Esophagus squamous epithelium (tissue), 5 donors: ENCODE measurements around the gene VAMP1. TPM values are rescaled to one million over a fixed set of nuclear protein-coding genes. Genes with fewer than 3 reads are reported as not detected.

Experiments
- DNase-seq: peaks from one replicate; lab custom pipeline; 2025; lab: John Stamatoyannopoulos, UW
- H3K27ac ChIP-seq, 4 donors: fragments of 200-600 bp; sonication (generic); one replicate each; pipeline ENCODE4 v1.5.1; 2016 to 2019; ENCODE audit warnings: mild to moderate bottlenecking in 1 of 4
- H3K27me3 ChIP-seq, 4 donors: fragments of 200-600 bp; sonication (generic); 1 replicate in 3 of 4; 2 replicates in 1 of 4; pipeline versions ENCODE4 v1.5.1 to v1.6.0; 2017 to 2021; ENCODE audit warnings: antibody characterized with exemption in 1 of 4
- H3K36me3 ChIP-seq, 3 donors: fragments of 200-600 bp; sonication (generic); one replicate each; pipeline ENCODE4 v1.5.1; 2016 to 2019
- H3K4me1 ChIP-seq, 3 donors: fragments of 200-600 bp; sonication (generic); one replicate each; pipeline ENCODE4 v1.5.1; 2017 to 2019
- H3K4me3 ChIP-seq, 4 donors: fragments of 200-600 bp; sonication (generic); 1 replicate in 3 of 4; 2 replicates in 1 of 4; pipeline ENCODE4 v1.5.1; 2016 to 2019; ENCODE audit warnings: mild to moderate bottlenecking in 2 of 4, moderate library complexity in 1 of 4
- H3K9me3 ChIP-seq, 3 donors: fragments of 200-600 bp; sonication (generic); one replicate each; pipeline ENCODE4 v1.5.1; 2016 to 2019
- CTCF ChIP-seq, 6 experiments: fragments of 450-650 bp in 4 of 6; fragments of 200-600 bp in 2 of 6; sonication (generic) in 2 of 6; IDR thresholded peaks; one replicate each; pipeline ENCODE4 v1.5.1; 2016 to 2019; ENCODE audit warnings: antibody characterized with exemption in 6 of 6, mild to moderate bottlenecking in 4 of 6, moderate library complexity in 4 of 6
- POLR2A ChIP-seq, 4 donors: fragments of 450-650 bp; IDR thresholded peaks; one replicate each; pipeline ENCODE4 v1.6.1; 2017; ENCODE audit warnings: antibody characterized with exemption in 4 of 4, mild to moderate bottlenecking in 4 of 4, moderate library complexity in 3 of 4
- WGBS, 2 donors: methylation state at CpG; one replicate each; pipeline ENCODE4 v1.1.5; 2018; 5-methylcytosine and 5-hydroxymethylcytosine counted together
- intact Hi-C: fragments of 100-400 bp; cut with DNase I; formaldehyde crosslinking; loops from one replicate; pipeline ENCODE4 v1.15.0; 2022
- total RNA-seq, 4 donors: library from RNA; depleted of rRNA; stranded (reverse); fragments of >200 nt; gene quantifications; one replicate each; pipeline ENCODE4 v1.1.0, GENCODE V29; 2016
- donor health status: DM: yes; HTN: yes; CAD: no.

VAMP1 gene
- total RNA-seq, 4 donors from 2014 or later = 1.2 to 9.1 (median 5.1) TPM

DNA sequence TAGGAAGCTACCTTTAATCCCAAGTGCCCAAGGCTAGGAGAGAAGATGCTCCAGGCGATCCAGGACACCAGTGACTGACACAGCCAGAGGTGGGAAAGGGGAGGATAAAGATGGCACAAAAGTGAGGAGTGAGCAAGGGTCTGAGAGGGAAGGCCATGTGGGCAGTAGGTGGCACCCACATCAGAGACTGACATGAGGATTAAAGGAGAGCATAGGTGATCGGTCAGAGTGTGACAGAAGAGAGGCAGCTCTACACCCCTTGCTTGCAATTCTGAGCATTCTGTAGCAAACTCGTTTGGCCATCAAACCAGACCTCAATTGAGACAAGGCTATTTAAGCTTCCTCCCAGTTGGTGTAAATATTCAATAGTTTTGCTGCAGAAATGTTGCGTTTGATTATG is 26.4 kb downstream of the VAMP1 start:
- Histone ChIP-seq H3K36me3 (peaks cover 0 to 35% (median 0%) of the 10 kb centered on the region in 3 donors), H3K4me3 (no peak overlapping the region), H3K9me3 (no peaks in the 10 kb centered on the region), H3K4me1 (peaks cover 0 to 14% (median 0%) of the 10 kb centered on the region in 3 donors), H3K27ac (no peak overlapping the region), H3K27me3 (no peaks in the 10 kb centered on the region)
- WGBS, 2 donors = 61 to 72% methylated on average over 4 of the region's 4 CpGs
- intact Hi-C loops = no loop called here
- TF ChIP-seq CTCF (IDR thresholded peaks at IDR 0.05) (no peak), POLR2A (IDR thresholded peaks at IDR 0.05) (no peak)
- no peak for DNase-seq

- intact Hi-C loops = no loop called here
- TF ChIP-seq POLR2A (IDR thresholded peaks at IDR 0.05) = no peak
- no peak for TF ChIP-seq CTCF (IDR thresholded peaks at IDR 0.05)
- Histone ChIP-seq H3K36me3 (peaks cover 0 to 35% (median 0%) of the 10 kb centered on the region in 3 donors), H3K4me3 (no peak overlapping the region), H3K27me3 (no peaks in the 10 kb centered on the region), H3K27ac (no peak overlapping the region), H3K4me1 (peaks cover 0 to 14% (median 0%) of the 10 kb centered on the region in 3 donors), H3K9me3 (no peaks in the 10 kb centered on the region)
- 57 to 68% methylated on average over 4 to 9 of the region's 9 CpGs for WGBS, 2 donors
- DNase-seq = no peak
These were observed 27.0 kb downstream of the VAMP1 start for GRCh38 chr12:6443361-6443983.

DNA sequence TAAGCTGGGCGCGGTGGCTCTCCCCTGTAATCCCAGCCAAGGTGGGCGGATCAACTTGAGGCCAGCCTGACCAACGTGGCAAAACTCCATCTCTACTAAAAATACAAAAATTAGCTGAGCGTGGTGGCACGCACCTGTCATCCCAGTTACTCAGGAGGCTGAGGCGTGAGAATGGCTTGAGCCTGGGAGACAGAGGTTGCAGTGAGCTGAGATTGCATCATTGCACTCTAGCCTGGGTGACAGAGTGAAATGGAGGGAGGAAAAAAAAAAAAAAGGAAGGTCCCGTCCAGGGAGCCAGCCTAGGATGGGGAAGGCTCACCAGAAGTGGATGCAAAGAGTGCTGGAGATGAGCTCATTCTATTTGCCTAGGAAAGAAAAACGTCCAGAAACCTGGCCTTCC is 27.6 kb downstream of the VAMP1 start:
- Histone ChIP-seq H3K9me3 (no peaks in the 10 kb centered on the region), H3K36me3 (peaks cover 0 to 31% (median 0%) of the 10 kb centered on the region in 3 donors), H3K27ac (no peak overlapping the region), H3K27me3 (no peaks in the 10 kb centered on the region), H3K4me3 (no peak overlapping the region), H3K4me1 (peaks cover 0 to 10% (median 0%) of the 10 kb centered on the region in 3 donors)
- no peak for DNase-seq
- WGBS, 2 donors = 78 to 84% methylated on average over 8 of the region's 9 CpGs
- intact Hi-C loops = no loop called here
- TF ChIP-seq CTCF (IDR thresholded peaks at IDR 0.05) (no peak), POLR2A (IDR thresholded peaks at IDR 0.05) (no peak)

- Histone ChIP-seq H3K27ac (no peak overlapping the region), H3K4me3 (no peak overlapping the region), H3K9me3 (no peaks in the 10 kb centered on the region), H3K4me1 (no peaks in the 10 kb centered on the region), H3K36me3 (peaks cover 0 to 7% (median 0%) of the 10 kb centered on the region in 3 donors), H3K27me3 (no peaks in the 10 kb centered on the region)
- DNase-seq = no peak
- intact Hi-C loops = no loop called here
- TF ChIP-seq POLR2A (IDR thresholded peaks at IDR 0.05) (no peak), CTCF (IDR thresholded peaks at IDR 0.05) (no peak)
- whole genome bisulfite sequencing, 2 donors = 63 to 67% methylated on average over 1 of the region's 1 CpG
These were observed 30.1 kb downstream of the VAMP1 start for GRCh38 chr12:6440391-6440790.

DNA sequence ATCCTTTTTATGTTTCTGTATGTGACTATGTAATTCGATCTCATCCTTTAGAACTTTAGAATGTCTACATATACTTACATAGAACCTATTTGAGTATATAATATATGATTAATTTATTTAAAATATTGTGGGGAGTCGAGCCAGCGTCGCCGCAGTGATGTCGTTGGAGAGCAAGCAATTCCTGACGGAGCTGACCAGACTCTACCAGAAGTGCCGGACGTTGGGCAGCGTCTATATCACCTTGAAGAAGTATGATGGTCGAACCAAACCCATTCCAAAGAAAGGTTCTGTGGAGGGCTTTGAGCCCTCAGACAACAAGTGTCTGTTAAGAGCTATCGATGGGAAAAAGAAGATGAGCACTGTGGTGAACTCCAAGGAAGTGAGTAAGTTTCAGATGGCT is 32.1 kb downstream of the VAMP1 start:
- H3K36me3 ChIP-seq = no peaks in the 10 kb centered on the region
- H3K9me3 ChIP-seq = no peaks in the 10 kb centered on the region
- no peak overlapping the region for H3K27ac ChIP-seq
- H3K4me1 ChIP-seq = peaks cover 0 to 11% (median 0%) of the 10 kb centered on the region in 3 donors
- intact Hi-C loops = no loop called here
- 89 to 93% methylated on average over 12 of the region's 12 CpGs for WGBS, 2 donors
- no peak for TF ChIP-seq POLR2A (IDR thresholded peaks at IDR 0.05)
- no peak for TF ChIP-seq CTCF (IDR thresholded peaks at IDR 0.05)
- no peak for DNase-seq
- no peaks in the 10 kb centered on the region for H3K27me3 ChIP-seq
- H3K4me3 ChIP-seq = no peak overlapping the region
